CMK (cell line): Measurements from ENCODE around the gene FXYD5.

ENCODE experiments used
- DNase-seq: peaks from one replicate; pipeline ENCODE4 v3.0.0-alpha.2; 2010; ENCODE audit warnings: low read depth

Gene FXYD5

GRCh38 chr19:35216016-35216832, 61.7 kb downstream of the FXYD5 start:
- DNase-seq = no peak

- DNase-seq = no peak
Observed at GRCh38 chr19:35216833-35217648, 62.5 kb downstream of the FXYD5 start.

GRCh38 chr19:35217649-35217990, 63.1 kb downstream of the FXYD5 start:
- no peak for DNase-seq

- no peak for DNase-seq
Observed at GRCh38 chr19:35219008-35219407, 64.5 kb downstream of the FXYD5 start.
